ENCODE results near the gene U2AF1. TPM values are rescaled to one million over a fixed set of nuclear protein-coding genes. Genes with fewer than 3 reads are reported as not detected.
"Not testable (repeated sequence)": the region's sequence is repeated elsewhere in the genome, so short reads cannot be mapped to it uniquely, and the experiment has no call there.

The U2AF1 gene
- polyA plus RNA-seq (ENCODE audit: insufficient read length), result 47.9 TPM

GRCh38 chr21:43106965-43107793, at the start of gene U2AF1:
U2AF1 (minus strand) TSS chr21:43107570; CDS start chr21:43107494, 76 bp downstream.
- DNase-seq (ENCODE audit: low read depth), result not testable (repeated sequence)

- DNase-seq (ENCODE audit: low read depth), result not testable (repeated sequence)
Measured at GRCh38 chr21:43153601-43154000, 46.2 kb upstream of the U2AF1 start.

GRCh38 chr21:43149344-43149743, 42.0 kb upstream of the U2AF1 start:
- not testable (repeated sequence) for DNase-seq (ENCODE audit: low read depth)

- not testable (repeated sequence) for DNase-seq (ENCODE audit: low read depth)
Measured at GRCh38 chr21:43147999-43148398, 40.6 kb upstream of the U2AF1 start.

- DNase-seq (ENCODE audit: low read depth), result not testable (repeated sequence)
Measured at GRCh38 chr21:43146637-43147036, 39.3 kb upstream of the U2AF1 start.

- not testable (repeated sequence) for DNase-seq (ENCODE audit: low read depth)
Measured at GRCh38 chr21:43141407-43141806, 34.0 kb upstream of the U2AF1 start.

- DNase-seq (ENCODE audit: low read depth), result not testable (repeated sequence)
Measured at GRCh38 chr21:43138944-43139343, 31.6 kb upstream of the U2AF1 start.

GRCh38 chr21:43134520-43134919, 27.1 kb upstream of the U2AF1 start:
- DNase-seq (ENCODE audit: low read depth), result not testable (repeated sequence)

- DNase-seq (ENCODE audit: low read depth), result not testable (repeated sequence)
Measured at GRCh38 chr21:43130094-43130493, 22.7 kb upstream of the U2AF1 start.

- DNase-seq (ENCODE audit: low read depth), result not testable (repeated sequence)
Measured at GRCh38 chr21:43115956-43116355, 8.6 kb upstream of the U2AF1 start.

GRCh38 chr21:43114483-43114882, 7.1 kb upstream of the U2AF1 start:
- DNase-seq (ENCODE audit: low read depth), result not testable (repeated sequence)

- DNase-seq (ENCODE audit: low read depth), result not testable (repeated sequence)
Measured at GRCh38 chr21:43109006-43109405, 1.6 kb upstream of the U2AF1 start.

GRCh38 chr21:43108177-43108576, 807 bp upstream of the U2AF1 start:
- not testable (repeated sequence) for DNase-seq (ENCODE audit: low read depth)

GRCh38 chr21:43107794-43108137, 396 bp upstream of the U2AF1 start:
- DNase-seq (ENCODE audit: low read depth), result not testable (repeated sequence)

- not testable (repeated sequence) for DNase-seq (ENCODE audit: low read depth)
Measured at GRCh38 chr21:43104642-43105041, 2.7 kb downstream of the U2AF1 start.

GRCh38 chr21:43102281-43102680, 5.1 kb downstream of the U2AF1 start:
- DNase-seq (ENCODE audit: low read depth), result not testable (repeated sequence)

GRCh38 chr21:43101676-43102075, 5.7 kb downstream of the U2AF1 start:
- DNase-seq (ENCODE audit: low read depth), result not testable (repeated sequence)

GRCh38 chr21:43101000-43101399, 6.4 kb downstream of the U2AF1 start:
- not testable (repeated sequence) for DNase-seq (ENCODE audit: low read depth)

- not testable (repeated sequence) for DNase-seq (ENCODE audit: low read depth)
Measured at GRCh38 chr21:43091979-43092614, 15.3 kb downstream of the U2AF1 start.

- DNase-seq (ENCODE audit: low read depth), result not testable (repeated sequence)
Measured at GRCh38 chr21:43090947-43091346, 16.4 kb downstream of the U2AF1 start.

- DNase-seq (ENCODE audit: low read depth), result not testable (repeated sequence)
Measured at GRCh38 chr21:43089463-43089862, 17.9 kb downstream of the U2AF1 start.

- not testable (repeated sequence) for DNase-seq (ENCODE audit: low read depth)
Measured at GRCh38 chr21:43082587-43083300, 24.6 kb downstream of the U2AF1 start.
